ENCODE measurements around the gene WWC2. TPM values are rescaled to one million over a fixed set of nuclear protein-coding genes. Genes with fewer than 3 reads are reported as not detected.

WWC2 gene
- total RNA-seq, 1 experiment from 2014 or later = 82.8 TPM

GRCh38 chr4:183312841-183313240 lies 213.8 kb downstream of the WWC2 start:
- ChIA-PET CTCF (no interaction called here), POLR2A (ENCODE audit: low non-redundant PET) (no interaction called here)
- TF ChIP-seq EZH2 (IDR thresholded peaks at IDR 0.05; ENCODE audit: borderline replicate concordance, low read depth, low read length, poor library complexity, severe bottlenecking) = no peak
- TF ChIP-seq CTCF (conservative IDR thresholded peaks at IDR 0.05; ENCODE audit: low read depth, low read length) = no peak
- H3K27me3 ChIP-seq (replicated peaks; ENCODE audit: insufficient read depth, low read depth, low read length, poor library complexity) = no peaks in the 10 kb centered on the region
- intact Hi-C loops (cut with micrococcal nuclease; ENCODE audit: unreplicated experiment) = no loop called here
- H3K4me1 ChIP-seq (ENCODE audit: insufficient read depth, low read length, poor library complexity, severe bottlenecking) = no peaks in the 10 kb centered on the region
- H3K36me3 ChIP-seq (ENCODE audit: insufficient read depth, low read length, poor library complexity, severe bottlenecking) = peaks cover 28% of the 10 kb centered on the region
- no peaks in the 10 kb centered on the region for H3K9me3 ChIP-seq (ENCODE audit: low read depth, low read length, poor library complexity, severe bottlenecking)
- H3K4me3 ChIP-seq (ENCODE audit: low read depth, low read length, poor library complexity, severe bottlenecking) = no peak overlapping the region
- H3K27ac ChIP-seq (ENCODE audit: low read depth, low read length, poor library complexity, severe bottlenecking) = no peak overlapping the region
- BruUV-seq (replicated peaks) = no TSS peak
- DNase-seq (ENCODE audit: low spot score) = no peak

GRCh38 chr4:183314336-183314735 lies 215.3 kb downstream of the WWC2 start:
- ChIA-PET POLR2A (ENCODE audit: low non-redundant PET) (no interaction called here), CTCF (no interaction called here)
- intact Hi-C loops (cut with micrococcal nuclease; ENCODE audit: unreplicated experiment) = no loop called here
- Histone ChIP-seq H3K4me1 (ENCODE audit: insufficient read depth, low read length, poor library complexity, severe bottlenecking) (no peaks in the 10 kb centered on the region), H3K9me3 (ENCODE audit: low read depth, low read length, poor library complexity, severe bottlenecking) (no peaks in the 10 kb centered on the region), H3K27me3 (replicated peaks; ENCODE audit: insufficient read depth, low read depth, low read length, poor library complexity) (no peaks in the 10 kb centered on the region), H3K4me3 (ENCODE audit: low read depth, low read length, poor library complexity, severe bottlenecking) (no peak overlapping the region), H3K36me3 (ENCODE audit: insufficient read depth, low read length, poor library complexity, severe bottlenecking) (peaks cover 31% of the 10 kb centered on the region), H3K27ac (ENCODE audit: low read depth, low read length, poor library complexity, severe bottlenecking) (no peak overlapping the region)
- no peak for TF ChIP-seq EZH2 (IDR thresholded peaks at IDR 0.05; ENCODE audit: borderline replicate concordance, low read depth, low read length, poor library complexity, severe bottlenecking)
- TF ChIP-seq CTCF (conservative IDR thresholded peaks at IDR 0.05; ENCODE audit: low read depth, low read length) = no peak
- no peak for DNase-seq (ENCODE audit: low spot score)
- no TSS peak for BruUV-seq (replicated peaks)

- Histone ChIP-seq H3K9me3 (ENCODE audit: low read depth, low read length, poor library complexity, severe bottlenecking) (no peaks in the 10 kb centered on the region), H3K4me3 (ENCODE audit: low read depth, low read length, poor library complexity, severe bottlenecking) (no peak overlapping the region), H3K27me3 (replicated peaks; ENCODE audit: insufficient read depth, low read depth, low read length, poor library complexity) (no peaks in the 10 kb centered on the region), H3K36me3 (ENCODE audit: insufficient read depth, low read length, poor library complexity, severe bottlenecking) (peaks cover 31% of the 10 kb centered on the region), H3K4me1 (ENCODE audit: insufficient read depth, low read length, poor library complexity, severe bottlenecking) (no peaks in the 10 kb centered on the region), H3K27ac (ENCODE audit: low read depth, low read length, poor library complexity, severe bottlenecking) (no peak overlapping the region)
- intact Hi-C loops (cut with micrococcal nuclease; ENCODE audit: unreplicated experiment) = no loop called here
- POLR2A ChIA-PET (ENCODE audit: low non-redundant PET) = no interaction called here
- CTCF ChIA-PET = no interaction called here
- BruUV-seq (replicated peaks) = no TSS peak
- no peak for DNase-seq (ENCODE audit: low spot score)
- TF ChIP-seq CTCF (conservative IDR thresholded peaks at IDR 0.05; ENCODE audit: low read depth, low read length) (no peak), EZH2 (IDR thresholded peaks at IDR 0.05; ENCODE audit: borderline replicate concordance, low read depth, low read length, poor library complexity, severe bottlenecking) (no peak)
Measured at GRCh38 chr4:183314806-183315205, 215.7 kb downstream of the WWC2 start.
